Stimulated activated CD8-positive, alpha-beta memory T cell treated with anti-CD3 and anti-CD28 coated beads, Interleukin-15, amount 100 ng/mL, for 48 hours (primary cell): ENCODE results near the gene DLG2.

Source experiments
- DNase-seq, 2 donors: peaks; one replicate each; pipeline ENCODE4 v3.0.0-alpha.2; 2020; ENCODE audit warnings: low read depth in 2 of 2

Gene DLG2

DNA sequence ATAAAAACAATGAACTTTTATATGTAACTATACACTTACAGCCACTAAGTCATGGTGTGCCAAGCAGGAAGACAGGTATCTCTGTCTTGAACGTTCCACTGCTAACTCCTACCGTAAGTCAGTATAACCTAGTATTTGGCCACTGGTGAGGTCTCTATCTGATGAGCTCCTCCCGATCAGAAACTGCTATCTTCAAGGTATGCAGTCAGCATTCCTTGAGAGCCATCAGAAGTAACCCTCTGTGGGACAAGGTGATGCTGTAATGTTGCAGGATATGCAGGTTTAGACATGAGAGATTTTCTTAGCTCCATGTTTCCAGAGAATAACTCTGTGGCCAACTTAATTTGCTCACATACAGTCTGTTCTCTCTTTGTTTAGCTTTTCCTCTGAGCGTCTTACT lies 1943.1 kb downstream of the DLG2 start:
- no peak for DNase-seq

DNA sequence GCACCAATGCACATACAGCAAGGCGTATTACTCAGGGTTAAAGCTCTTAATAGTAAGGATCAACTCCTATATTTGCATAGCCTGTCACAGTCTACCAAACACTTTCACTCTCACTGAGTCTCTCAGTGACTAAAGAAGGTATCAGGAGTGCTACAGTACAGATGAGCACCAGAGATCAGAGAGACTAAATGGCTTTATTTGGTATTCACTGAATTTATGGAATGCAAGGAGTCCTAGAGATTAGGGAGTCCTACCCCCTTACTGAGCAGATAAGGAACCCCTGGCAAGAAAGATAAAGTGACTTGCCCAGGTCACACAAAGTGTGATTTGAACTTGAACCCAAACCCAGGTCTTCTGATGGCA lies 1944.6 kb downstream of the DLG2 start:
- DNase-seq: no peak

DNA sequence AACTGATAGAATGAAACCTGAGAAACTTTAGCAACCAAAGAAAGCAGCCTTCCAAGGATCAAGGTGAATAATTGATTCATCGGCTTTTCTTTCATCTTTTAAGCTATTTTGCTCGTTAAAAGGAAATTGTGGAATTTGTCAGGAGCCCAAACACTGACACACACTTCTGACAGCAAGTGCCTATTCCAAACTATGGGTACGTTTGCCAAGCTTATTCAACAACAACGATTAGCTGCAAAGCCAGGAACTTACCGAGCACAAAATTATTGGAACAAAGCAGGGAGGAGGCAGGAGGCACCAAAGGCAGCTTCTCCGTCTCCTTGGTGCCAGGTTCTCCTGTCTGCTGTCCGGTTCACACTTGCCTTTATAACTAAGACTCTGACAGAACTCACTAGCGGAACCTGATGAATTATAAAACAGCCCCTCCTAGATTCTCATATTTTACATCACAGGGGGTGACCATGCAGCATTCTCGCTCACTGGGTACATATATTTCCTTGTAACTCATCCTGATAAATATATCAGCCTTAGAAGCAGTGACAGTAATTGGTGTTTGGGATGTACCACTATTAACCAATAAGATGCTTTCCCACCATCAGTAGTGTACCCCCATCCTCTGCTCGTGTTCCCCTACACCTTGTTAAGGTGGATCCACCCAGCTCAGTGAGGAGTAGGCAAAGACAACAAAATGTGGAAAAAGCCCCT lies 1945.1 kb downstream of the DLG2 start:
- no peak for DNase-seq

DNA sequence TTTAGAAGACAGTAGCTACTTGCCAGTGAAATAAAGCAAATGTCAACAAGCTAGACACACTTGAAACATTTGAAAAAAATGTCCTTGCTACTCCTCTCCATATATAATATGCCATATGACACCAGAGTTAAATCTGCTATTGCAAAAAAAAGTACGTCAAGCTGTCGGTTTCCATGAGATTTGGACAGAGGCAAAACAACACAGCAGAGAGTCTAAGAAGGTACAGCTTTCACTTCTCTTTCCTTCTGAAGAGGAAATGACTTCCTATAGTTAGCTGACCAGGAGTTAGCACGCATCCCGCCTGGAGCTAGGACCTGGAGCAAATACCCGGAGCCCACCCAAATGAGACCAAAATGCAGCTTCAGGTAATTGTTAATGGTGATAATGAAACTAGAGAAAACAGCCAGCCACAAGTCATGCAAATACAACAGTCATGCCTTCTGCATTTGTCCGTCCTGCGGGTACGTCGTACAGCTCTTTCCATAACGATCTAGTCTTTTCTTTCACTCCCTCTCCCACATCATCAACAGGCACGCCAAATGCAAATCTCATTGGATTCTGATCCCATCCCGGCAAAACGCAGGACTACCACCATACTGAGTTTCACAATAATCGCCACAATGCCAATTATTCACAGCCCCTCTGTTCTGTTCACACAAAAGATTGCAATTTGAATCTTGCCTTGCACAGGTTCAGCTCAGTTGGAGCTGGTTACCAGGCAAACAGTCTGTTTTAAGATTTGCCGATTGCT lies 1945.9 kb downstream of the DLG2 start:
- DNase-seq: no peak

DNA sequence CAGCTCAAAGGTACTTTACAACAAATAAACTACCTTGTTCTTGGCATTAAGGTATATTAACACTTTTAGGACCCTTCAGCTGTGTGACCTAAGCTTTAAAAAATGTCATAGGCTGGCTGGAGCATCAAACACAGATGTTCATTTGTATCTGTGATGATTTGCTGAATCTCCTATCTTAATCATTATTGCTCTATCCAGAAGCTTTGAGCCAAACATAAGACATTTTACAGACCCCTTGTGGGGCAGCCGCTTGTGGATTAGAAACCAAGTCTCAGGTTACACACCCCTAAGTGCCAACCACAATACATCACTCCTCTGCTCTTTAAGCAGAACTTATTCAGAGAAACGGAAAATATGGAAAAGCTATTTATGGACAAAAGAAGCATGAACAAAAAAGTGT lies 1946.8 kb downstream of the DLG2 start:
- no peak for DNase-seq

DNA sequence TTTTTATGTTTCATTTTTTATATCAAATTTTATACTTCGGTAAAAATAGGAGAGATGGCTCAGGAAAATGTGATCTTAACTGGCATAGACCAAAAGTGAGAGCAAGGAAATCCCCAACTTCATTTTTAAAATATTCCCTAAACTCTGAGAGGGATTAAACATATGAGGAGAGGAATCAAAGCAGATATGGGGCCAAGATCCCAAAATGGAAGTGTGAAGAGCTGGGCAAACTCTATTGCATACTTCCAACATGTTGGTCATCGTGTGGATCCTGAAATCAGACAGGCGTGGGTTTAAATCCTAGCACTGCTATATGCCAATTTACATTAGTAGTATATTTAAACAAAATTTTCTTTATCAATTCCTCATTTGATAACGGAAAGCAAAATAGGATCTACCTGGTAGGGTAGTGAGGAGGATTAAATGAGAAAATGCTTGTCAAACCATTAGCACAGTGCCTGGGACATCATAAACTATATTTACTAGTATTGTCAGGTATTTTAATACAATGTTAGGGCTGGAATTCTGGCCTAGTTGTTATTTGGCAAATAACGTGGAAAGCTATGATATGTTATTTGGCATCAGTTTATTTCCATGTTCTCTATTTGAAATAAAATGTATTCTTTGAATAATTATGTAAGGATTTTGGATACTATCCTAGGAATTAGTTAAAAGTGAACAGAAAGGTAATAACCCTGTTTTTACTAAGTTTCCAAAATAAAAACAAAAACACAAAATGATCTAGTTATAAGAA lies 1948.1 kb downstream of the DLG2 start:
- no peak for DNase-seq

DNA sequence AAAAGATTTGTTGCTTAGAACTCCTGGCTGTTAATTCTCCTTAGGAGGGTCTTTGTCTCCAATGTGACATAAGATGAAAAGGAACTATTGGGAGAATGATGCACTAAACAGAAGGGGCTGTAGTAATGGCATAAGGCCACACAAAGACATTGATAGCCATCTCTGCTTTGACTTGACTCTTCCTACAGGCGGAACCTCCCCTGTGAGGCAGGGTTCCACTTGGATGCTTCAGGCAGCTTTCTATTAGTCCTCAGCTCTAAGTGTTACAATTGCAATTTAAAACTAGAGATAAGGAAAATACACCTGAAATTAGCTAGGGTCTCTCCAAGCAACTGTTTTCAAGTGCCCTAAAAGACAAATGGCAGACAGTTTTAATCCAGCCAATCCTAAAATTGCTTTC lies 1949.4 kb downstream of the DLG2 start:
- no peak for DNase-seq

DNA sequence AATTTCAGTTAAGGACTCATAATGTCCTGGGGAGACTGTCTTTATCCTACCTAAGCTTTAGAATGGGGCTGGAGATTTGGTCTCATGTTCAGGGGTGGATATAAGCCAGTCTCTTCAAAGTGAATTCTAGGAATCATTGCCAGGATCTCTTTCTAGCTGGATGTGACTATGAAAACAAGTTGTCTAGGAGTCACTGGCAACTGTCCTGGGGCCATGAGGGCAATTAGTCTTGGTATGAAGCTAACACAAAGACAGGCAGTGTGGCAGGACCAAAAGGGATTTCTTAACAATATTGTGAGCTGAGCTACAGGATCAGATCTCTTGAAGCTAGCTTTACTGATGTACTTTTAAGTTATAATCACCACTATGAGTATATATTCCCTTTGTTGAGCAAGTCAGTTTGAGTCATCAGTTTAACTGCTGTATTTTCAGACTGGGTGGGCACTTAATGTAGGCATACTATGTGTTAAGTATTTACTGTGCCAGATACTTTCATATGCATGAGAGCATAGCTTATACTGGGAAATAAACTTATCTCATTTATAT lies 1951.0 kb downstream of the DLG2 start:
- DNase-seq: no peak

DNA sequence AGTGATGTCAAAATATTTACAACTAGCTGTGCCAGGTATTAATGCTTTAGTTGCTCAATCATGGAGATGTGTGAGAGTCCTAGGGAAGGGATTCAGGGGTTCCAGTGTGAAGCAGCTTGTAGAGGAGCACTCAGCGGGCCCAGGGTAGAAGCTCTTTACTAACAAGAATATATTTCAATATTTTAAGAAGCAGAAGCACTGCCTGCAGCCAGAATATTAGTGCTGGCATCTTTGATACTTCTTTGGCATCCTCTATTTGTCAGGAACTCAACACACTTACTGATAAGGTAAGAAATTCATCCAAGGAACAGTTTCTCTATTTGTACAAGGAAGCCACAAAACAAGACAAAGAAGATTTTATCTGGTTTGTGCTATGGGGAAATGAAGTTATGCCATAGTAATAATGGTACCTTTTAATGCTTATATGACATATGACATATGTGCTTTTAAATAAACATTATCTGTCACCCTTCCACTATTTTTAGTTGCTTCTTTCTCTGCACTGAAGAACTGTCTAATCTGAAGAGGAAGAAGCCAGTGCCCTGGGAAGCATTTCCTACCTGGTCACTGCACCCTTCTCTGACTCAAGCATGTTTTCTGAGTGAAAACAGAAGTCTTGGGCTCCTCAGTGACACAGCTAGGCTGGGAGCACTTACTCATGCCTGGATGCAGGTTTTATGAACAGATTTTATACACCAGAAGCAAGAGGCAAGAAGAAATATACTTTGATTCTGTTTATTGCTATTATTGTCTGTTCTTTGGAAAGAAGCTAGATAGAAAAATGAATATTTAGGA lies 1952.8 kb downstream of the DLG2 start:
- DNase-seq: no peak

DNA sequence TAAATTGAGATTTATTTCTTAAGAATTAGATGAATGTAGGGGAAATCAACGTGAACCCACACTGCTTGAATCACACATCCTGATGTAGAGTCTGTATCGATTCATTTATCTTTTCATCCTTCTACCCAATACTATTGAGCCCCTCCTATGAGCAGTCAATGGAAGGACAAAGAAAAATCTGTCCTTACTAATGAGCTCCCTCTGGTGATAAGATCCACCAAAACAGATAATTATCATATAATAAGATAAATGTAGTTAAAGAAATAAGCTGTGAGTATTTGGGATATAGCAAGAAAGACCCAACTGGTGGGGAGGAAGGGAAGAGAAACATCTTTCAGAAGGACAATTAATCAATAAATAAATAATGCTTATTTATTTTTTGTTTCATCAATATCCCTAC lies 1955.9 kb downstream of the DLG2 start:
- DNase-seq: no peak

DNA sequence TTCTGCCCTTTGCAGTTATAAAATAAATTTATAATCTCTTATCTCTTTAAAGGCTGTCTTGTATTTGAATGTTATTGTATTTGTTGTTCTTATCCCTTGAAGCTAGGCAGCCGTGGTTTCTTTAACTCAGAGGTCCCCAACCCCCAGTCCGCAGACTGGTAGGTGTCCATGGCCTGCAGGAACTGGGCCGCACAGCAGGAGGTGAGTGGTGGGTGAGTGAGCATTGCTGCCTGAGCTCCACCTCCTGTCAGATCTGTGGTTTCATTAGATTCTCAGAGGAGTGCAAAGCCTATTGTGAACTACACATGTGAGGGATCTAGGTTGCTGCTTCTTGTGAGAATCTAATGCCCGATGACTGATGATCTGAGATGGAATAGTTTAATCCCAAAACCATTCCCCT lies 1961.0 kb downstream of the DLG2 start:
- DNase-seq: no peak

DNA sequence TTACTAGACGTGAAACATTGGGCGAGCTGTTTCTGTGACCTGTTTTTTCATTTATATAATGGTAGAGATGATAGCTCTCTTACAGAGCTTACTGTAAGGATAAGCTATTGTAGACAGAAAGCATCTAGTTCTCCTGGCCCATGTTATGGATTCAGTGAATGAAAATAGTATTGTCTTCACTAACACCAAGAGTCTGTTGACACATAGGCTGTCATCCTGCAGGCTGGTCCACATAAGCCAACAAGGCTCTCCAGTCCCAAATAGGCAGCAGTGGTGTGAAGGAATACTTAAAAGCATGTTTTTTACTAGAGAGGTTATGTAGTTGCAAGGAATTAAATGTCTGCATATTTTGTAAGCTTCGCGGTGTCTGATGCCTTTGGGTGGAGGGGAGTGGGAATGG lies 1963.2 kb downstream of the DLG2 start:
- DNase-seq: no peak

DNA sequence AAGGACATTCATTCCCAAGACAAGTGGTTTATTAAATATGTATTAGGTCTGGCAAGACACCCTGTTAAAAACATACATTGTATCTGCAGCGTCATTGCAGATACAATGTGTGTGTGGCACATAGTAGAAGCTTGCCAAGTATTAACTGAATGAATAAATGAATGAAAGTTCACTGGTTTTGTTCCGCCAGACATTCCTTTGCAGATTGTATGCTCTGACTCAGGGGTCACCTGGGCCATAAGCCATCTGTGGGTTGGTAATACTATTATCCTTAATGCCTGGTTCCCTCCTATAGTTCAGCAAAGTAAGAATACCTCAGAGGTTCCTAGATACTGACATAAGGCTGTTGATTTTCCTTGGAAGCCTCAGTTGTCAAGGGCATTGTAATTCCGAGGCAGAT lies 1963.7 kb downstream of the DLG2 start:
- no peak for DNase-seq

DNA sequence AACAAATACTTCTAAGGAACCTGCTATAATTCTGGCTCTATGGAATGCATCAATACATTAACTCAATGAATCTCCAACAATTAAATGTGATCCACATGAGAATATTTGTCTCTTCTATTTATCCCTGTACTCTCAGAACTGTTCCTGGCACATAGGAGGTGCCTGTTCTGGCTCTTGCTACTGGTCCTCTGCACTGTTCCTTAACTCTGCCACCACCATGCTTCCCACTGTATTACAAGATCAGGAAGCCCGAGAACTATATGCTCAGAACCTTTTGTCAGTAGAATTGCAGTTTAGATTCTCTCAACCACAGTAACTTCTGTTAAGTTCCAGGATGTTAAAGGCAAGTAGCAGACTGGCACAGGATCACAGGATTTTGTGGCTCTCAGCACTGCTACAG lies 1964.7 kb downstream of the DLG2 start:
- DNase-seq: no peak

DNA sequence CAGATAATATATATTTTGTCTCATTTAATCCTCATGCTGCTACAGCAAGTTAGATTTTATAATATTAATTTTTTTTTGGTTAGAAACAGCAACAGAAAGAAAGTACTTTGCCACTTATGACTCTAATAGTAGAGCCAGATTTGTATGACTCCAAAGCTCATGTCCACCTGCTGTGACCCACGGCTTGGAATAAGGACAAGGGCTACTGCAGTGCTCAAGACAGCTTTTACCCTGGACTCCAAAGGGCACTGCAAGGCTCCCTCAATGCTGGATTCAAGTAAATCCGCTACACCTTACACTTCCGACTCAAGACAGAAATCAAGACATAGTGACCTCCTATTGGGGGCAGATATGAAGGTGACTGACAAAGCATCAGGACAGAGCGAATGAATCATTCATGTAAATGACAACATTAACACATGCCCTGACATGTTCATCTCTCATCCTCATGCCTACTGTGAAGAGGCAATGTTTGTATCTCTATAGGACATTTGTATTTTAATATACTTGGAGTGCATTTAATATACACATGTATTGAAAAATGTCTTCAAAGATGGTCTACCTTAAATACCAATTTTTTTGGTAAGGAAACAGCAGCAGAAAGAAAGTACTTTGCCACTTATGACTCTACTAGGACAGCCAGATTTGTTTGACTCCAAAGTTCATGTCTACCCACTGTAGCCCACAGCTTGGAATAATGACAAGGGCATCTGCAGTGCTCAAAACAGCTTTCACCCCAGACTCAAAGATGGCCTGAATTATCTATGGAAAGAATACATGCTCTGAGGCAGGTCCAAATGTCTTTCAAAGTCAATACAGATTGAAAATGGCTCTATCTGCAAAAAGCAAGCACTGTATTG lies 1965.4 kb downstream of the DLG2 start:
- no peak for DNase-seq

DNA sequence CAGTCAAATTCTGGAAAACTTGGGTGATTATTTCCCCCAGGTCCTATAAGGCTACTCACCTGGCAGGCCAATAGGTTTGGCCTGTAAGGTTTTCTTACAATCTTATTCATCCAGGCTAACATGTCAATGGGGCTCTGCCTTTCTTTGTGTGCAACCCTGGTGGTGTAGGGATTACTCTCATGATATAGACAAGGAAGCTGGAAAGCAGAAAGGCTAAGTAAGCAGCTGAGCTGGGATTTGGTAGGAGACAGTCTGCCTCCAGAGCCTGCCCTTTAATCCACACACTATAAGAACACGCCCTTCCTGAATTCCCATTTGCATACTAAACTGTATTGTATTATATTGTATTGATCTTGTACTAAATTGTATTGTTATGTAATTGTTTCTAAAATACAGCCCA lies 1967.7 kb downstream of the DLG2 start:
- no peak for DNase-seq

DNA sequence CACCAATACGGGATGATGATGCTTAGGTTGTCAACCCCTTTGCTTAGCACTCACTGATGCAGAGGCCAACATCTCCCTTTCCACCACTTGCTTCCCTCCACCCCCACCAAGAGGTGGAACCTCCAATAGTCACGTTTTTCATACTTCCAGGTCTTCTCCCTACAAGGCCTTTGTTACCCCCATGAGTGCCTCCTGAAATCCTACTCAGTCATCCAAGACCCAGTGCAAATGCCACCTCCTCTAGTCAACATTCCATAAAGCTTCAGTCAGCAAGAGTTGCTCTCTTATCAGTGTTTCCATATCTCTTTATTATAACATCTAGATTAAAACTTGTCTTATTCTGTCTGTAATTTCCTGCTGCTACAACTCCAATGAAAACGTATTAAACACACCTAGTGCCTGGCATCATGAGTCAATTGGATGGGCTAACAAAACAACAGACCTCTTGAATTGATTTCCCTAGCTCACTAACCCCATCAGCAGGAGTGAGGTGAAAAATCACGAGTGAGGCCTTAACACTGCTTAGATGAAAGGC lies 1970.3 kb downstream of the DLG2 start:
- DNase-seq: no peak

DNA sequence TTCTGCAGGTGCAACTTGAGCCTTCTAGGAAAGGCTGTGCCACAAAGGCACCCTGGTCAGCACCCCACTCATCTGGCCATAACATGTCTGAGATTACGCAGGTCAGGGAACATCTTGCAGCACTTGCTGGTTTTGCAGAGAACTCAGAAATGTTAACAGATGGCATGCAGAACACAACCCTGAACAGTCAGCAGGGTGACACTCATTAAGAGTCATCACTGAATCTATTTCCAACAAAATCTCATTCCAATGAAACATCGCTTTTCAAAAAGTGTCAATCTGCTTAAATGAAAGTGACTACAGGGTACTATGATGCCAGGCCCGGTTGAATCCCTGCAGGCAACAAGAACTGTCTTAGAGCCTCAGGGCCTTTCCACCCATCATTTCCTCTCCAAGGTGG lies 1971.2 kb downstream of the DLG2 start:
- DNase-seq: no peak

DNA sequence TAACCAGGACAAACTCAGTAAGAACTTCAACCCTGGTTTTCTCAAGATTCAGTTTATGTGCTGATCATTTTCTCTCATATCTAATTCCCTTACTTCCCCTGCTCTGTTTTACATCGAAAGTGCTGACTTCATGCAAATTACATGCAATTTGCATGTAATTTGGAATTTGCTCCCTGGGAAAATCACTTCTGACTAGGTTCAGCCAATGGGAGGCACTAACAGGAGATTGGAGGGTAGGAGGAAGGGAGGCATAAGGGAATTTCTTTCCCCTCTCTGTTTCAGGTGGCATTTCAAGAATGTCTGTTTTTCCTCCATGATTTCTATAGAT lies 1977.7 kb downstream of the DLG2 start:
- no peak for DNase-seq

DNA sequence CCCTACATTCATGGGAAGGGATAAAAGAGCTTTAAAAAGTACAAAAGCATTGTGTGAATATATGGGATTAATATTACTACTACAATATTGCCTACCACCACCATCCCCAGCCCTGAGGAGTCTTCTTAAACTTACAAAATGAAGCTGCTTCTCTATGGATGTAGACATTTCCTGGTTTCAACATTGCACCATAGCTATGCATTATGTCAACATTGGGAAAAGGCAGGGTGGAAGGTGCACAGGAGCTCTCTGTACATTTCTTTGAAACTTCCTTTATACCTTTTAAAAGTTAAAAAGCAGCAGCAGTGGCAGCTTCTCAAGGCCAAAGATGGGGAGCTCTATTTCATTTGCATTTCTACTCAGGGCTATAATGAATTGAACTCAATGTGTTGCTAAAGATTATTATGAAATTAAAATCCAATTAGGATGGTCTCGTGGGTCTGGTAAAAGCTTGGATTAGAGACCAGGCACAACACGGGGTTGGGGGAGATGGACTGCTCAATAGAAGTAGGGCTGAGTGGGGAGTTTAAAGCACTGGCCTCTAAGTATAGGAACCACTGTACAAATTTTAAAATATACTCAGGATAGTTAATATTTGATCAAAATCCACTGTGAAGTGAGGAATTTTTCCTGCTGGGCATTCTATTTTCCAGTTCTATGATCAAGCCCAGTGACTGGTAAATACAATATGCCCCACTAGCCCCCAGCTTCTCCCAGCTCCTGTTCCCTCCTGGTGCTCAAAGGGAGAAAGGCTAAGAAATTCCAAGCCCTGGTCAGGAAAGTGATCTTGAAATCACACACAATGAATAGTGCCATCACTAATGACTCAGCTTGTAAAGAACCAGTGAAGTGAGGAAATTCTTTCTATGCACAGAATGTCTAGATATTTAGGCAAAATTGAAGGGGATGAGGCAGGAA lies 1978.3 kb downstream of the DLG2 start:
- DNase-seq: no peak
